Measurements from ENCODE around the gene DBH. TPM values are rescaled to one million over a fixed set of nuclear protein-coding genes. Genes with fewer than 3 reads are reported as not detected.

The DBH gene
- total and polyA plus RNA-seq, 8 donors = under 0.01 to 0.15 TPM; not detected in 6

- no peak overlapping the region for H3K4me3 ChIP-seq
- DNase-seq = no peak
- no peak overlapping the region for H3K27ac ChIP-seq
- no peaks in the 10 kb centered on the region for H3K4me1 ChIP-seq
- no peaks in the 10 kb centered on the region for H3K36me3 ChIP-seq
- TF ChIP-seq CTCF (IDR thresholded peaks at IDR 0.05) (no peak), POLR2AphosphoS5 (IDR thresholded peaks at IDR 0.05) (no peak), EP300 (IDR thresholded peaks at IDR 0.05) (no peak), POLR2A (IDR thresholded peaks at IDR 0.05) (no peak)
- WGBS, 5 donors = 77 to 89% (median 81%) methylated on average over 20 to 23 of the region's 23 CpGs
- intact Hi-C loops (cut with DNase I; ENCODE audit: low total_unique reads) = no loop called here
- H3K27me3 ChIP-seq = peaks cover 0 to 48% (median 4%) of the 10 kb centered on the region in 3 donors
- H3K9me3 ChIP-seq = no peaks in the 10 kb centered on the region
Measured at GRCh38 chr9:133643978-133644760, 8.0 kb downstream of the DBH start.

- H3K4me1 ChIP-seq = no peaks in the 10 kb centered on the region
- no peaks in the 10 kb centered on the region for H3K9me3 ChIP-seq
- peaks cover 0 to 57% (median 13%) of the 10 kb centered on the region in 3 donors for H3K27me3 ChIP-seq
- TF ChIP-seq EP300 (IDR thresholded peaks at IDR 0.05) (no peak), CTCF (IDR thresholded peaks at IDR 0.05) (no peak), POLR2A (IDR thresholded peaks at IDR 0.05) (no peak), POLR2AphosphoS5 (IDR thresholded peaks at IDR 0.05) (no peak)
- WGBS, 5 donors = 47 to 49% (median 48%) methylated on average over 10 of the region's 10 CpGs
- no peak overlapping the region for H3K27ac ChIP-seq
- no peaks in the 10 kb centered on the region for H3K36me3 ChIP-seq
- no peak for DNase-seq
- intact Hi-C loops (cut with DNase I; ENCODE audit: low total_unique reads) = no loop called here
- H3K4me3 ChIP-seq = no peak overlapping the region
Measured at GRCh38 chr9:133645021-133645765, 9.0 kb downstream of the DBH start.

GRCh38 chr9:133647148-133647547 is 11.0 kb downstream of the DBH start:
- H3K4me1 ChIP-seq = no peaks in the 10 kb centered on the region
- WGBS, 5 donors = 51 to 67% (median 57%) methylated on average over 7 of the region's 7 CpGs
- H3K9me3 ChIP-seq = no peaks in the 10 kb centered on the region
- no peaks in the 10 kb centered on the region for H3K36me3 ChIP-seq
- no peak for TF ChIP-seq CTCF (IDR thresholded peaks at IDR 0.05)
- TF ChIP-seq POLR2A (IDR thresholded peaks at IDR 0.05) = no peak
- no peak for TF ChIP-seq EP300 (IDR thresholded peaks at IDR 0.05)
- no peak overlapping the region for H3K4me3 ChIP-seq
- intact Hi-C loops (cut with DNase I; ENCODE audit: low total_unique reads) = no loop called here
- no peak overlapping the region for H3K27ac ChIP-seq
- DNase-seq = no peak
- H3K27me3 ChIP-seq = peaks cover 0 to 60% (median 18%) of the 10 kb centered on the region in 3 donors

- Histone ChIP-seq H3K4me3 (no peak overlapping the region), H3K27me3 (peaks cover 0 to 63% (median 24%) of the 10 kb centered on the region in 3 donors), H3K36me3 (no peaks in the 10 kb centered on the region), H3K4me1 (no peaks in the 10 kb centered on the region), H3K9me3 (no peaks in the 10 kb centered on the region), H3K27ac (no peak overlapping the region)
- TF ChIP-seq CTCF (IDR thresholded peaks at IDR 0.05) (no peak), EP300 (IDR thresholded peaks at IDR 0.05) (no peak), POLR2AphosphoS5 (IDR thresholded peaks at IDR 0.05) (no peak), POLR2A (IDR thresholded peaks at IDR 0.05) (no peak)
- intact Hi-C loops (cut with DNase I; ENCODE audit: low total_unique reads) = no loop called here
- WGBS, 5 donors = 78 to 84% (median 82%) methylated on average over 20 to 25 of the region's 25 CpGs
- no peak for DNase-seq
Measured at GRCh38 chr9:133647765-133648469, 11.8 kb downstream of the DBH start.

Data from stomach (tissue), 9 donors.